Lower leg skin (tissue), 4 donors: ENCODE data around the gene LRRFIP1. TPM values are rescaled to one million over a fixed set of nuclear protein-coding genes. Genes with fewer than 3 reads are reported as not detected.
"Not testable (repeated sequence)": the region's sequence is repeated elsewhere in the genome, so short reads cannot be mapped to it uniquely, and the experiment has no call there.

ENCODE experiments used
- DNase-seq, 2 donors: peaks; one replicate each; pipeline ENCODE4 v3.0.0-alpha.2; 2019; ENCODE audit warnings: low spot score in 2 of 2
- H3K4me3 ChIP-seq: fragments of 200-600 bp; sonication (generic); 2 replicates; pipeline ENCODE4 v1.5.1; 2017; ENCODE audit warnings: mild to moderate bottlenecking, low read depth; ENCODE audit not compliant: poor library complexity, severe bottlenecking
- POLR2A ChIP-seq, 2 donors: fragments of 450-650 bp; IDR thresholded peaks; one replicate each; pipeline ENCODE4 v1.6.1; 2016 to 2017; ENCODE audit warnings: antibody characterized with exemption in 2 of 2, mild to moderate bottlenecking in 1 of 2, moderate library complexity in 1 of 2
- WGBS, 2 donors: methylation state at CpG; one replicate each; pipeline ENCODE4 v1.1.5; 2018; 5-methylcytosine and 5-hydroxymethylcytosine counted together
- intact Hi-C: fragments of 100-400 bp; cut with DNase I; formaldehyde crosslinking; loops from one replicate; pipeline ENCODE4 v1.15.0; 2023; ENCODE audit warnings: low total_unique reads
- total RNA-seq, 4 donors: library from RNA; depleted of rRNA; stranded (reverse); fragments of >200 nt; gene quantifications; one replicate each; pipeline ENCODE4 v1.1.0, GENCODE V29; 2016
- TF ChIP-seq, protein P1 (sequence below), 3 donors: fragments of 450-650 bp; IDR thresholded peaks; one replicate each; pipeline ENCODE4 v1.5.1; 2016; ENCODE audit warnings: antibody characterized with exemption in 3 of 3, mild to moderate bottlenecking in 3 of 3, moderate library complexity in 2 of 3

The LRRFIP1 gene
- total RNA-seq, 4 donors from 2014 or later: 45.5 to 88.0 (median 67.5) TPM

DNA sequence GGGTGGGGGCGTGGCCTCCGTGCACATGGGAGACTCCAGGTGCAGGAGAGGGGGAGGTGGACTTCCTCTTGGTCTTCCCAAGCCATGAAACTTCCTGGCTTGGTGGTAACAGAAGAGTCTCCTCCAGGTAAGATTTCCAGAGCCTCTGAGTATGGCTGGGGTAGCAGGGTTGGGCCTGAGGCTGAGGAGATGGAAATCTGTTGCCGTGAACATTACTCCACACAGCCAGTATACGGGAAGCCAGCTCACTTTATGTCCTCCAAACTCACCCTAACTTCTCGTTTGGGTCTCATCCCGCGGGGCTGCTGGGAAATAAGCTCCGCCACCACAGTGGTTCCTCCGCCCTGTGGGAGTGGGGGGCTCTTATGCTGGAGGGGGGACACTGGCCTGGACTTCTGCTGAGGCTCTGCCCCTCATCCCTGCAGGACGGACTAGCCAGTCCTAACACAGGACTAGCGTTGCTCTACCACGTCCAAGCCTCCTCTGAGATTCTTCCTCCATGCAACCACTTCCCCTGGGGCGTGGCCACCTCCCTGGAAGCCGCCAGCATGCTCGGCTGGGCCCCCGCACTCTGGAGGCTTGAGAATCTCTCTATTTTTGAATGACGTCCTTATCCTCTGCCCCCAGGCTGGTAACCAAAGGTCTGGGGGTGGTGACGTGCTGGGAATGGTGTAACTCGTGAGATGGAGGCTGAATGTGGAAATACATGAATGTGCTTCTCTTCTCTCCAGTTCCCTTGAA lies 36.1 kb upstream of the LRRFIP1 start:
- intact Hi-C loops: loop anchor here (10.0 kb wide), 1 partner anchor 153 kb away; no protein-coding TSS in a partner anchor
- no peak for DNase-seq
- H3K4me3 ChIP-seq: no peak overlapping the region
- WGBS, 2 donors: 42 to 59% methylated on average over 18 to 19 of the region's 19 CpGs
- no peak for TF ChIP-seq POLR2A (IDR thresholded peaks at IDR 0.05)
- TF ChIP-seq, protein P1, sequence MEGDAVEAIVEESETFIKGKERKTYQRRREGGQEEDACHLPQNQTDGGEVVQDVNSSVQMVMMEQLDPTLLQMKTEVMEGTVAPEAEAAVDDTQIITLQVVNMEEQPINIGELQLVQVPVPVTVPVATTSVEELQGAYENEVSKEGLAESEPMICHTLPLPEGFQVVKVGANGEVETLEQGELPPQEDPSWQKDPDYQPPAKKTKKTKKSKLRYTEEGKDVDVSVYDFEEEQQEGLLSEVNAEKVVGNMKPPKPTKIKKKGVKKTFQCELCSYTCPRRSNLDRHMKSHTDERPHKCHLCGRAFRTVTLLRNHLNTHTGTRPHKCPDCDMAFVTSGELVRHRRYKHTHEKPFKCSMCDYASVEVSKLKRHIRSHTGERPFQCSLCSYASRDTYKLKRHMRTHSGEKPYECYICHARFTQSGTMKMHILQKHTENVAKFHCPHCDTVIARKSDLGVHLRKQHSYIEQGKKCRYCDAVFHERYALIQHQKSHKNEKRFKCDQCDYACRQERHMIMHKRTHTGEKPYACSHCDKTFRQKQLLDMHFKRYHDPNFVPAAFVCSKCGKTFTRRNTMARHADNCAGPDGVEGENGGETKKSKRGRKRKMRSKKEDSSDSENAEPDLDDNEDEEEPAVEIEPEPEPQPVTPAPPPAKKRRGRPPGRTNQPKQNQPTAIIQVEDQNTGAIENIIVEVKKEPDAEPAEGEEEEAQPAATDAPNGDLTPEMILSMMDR (IDR thresholded peaks at IDR 0.05): no peak

DNA sequence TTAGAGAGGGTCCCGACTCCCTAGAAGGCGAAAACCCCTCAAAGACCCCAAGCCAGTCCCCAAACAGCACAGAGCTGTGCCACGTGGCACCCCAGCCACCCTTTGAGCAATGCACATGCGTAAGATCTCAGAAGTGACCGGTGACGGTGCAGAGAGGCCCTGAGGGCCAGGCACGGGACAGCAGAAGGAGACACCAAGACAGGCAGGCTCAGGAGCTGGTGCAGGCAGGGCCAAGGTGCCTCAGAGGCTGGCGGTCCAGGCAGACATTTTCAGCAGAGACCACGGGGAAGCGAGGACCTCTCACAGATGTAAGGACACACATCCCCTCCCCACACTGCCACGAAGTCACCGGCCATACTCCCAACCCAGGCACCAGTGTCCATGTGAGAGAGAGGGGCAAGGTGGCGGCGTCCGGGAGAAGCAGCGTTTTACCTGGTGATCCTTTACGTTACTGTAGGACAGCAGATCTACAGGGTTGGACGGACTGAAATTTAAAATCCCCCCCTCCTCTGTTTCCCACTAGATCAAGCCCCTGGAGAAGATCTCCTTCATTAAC lies 34.9 kb upstream of the LRRFIP1 start:
- 90 to 95% methylated on average over 18 of the region's 18 CpGs for WGBS, 2 donors
- no peak overlapping the region for H3K4me3 ChIP-seq
- no peak for DNase-seq
- intact Hi-C loops: loop anchor here (10.0 kb wide), 1 partner anchor 152 kb away; no protein-coding TSS in a partner anchor
- no peak for TF ChIP-seq POLR2A (IDR thresholded peaks at IDR 0.05)
- TF ChIP-seq, protein P1 (IDR thresholded peaks at IDR 0.05): no peak

DNA sequence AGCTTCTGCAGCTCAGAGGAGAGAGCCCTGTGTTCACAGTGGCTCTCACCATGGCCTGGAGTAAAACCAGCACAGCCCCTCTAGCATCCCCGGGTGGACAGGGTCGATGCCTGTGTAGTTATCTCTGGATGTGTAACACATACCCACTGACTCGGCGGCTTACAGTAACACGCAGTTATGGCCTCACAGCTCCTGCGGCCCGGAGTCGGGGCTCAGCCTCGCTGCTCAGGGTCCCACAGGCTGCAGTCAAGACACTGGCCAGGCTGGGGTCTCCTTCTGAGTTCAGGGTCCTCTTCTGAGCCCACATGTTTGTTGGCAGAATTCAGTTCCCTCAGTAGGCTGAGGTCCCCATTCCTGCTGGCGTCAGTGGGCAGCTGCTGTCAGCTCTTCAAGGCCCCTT lies 34.4 kb upstream of the LRRFIP1 start:
- no peak for DNase-seq
- no peak overlapping the region for H3K4me3 ChIP-seq
- TF ChIP-seq POLR2A (IDR thresholded peaks at IDR 0.05): no peak
- TF ChIP-seq, protein P1 (IDR thresholded peaks at IDR 0.05): no peak
- WGBS, 2 donors: 93 to 97% methylated on average over 10 of the region's 10 CpGs
- intact Hi-C loops: loop anchor here (10.0 kb wide), 1 partner anchor 152 kb away; no protein-coding TSS in a partner anchor

DNA sequence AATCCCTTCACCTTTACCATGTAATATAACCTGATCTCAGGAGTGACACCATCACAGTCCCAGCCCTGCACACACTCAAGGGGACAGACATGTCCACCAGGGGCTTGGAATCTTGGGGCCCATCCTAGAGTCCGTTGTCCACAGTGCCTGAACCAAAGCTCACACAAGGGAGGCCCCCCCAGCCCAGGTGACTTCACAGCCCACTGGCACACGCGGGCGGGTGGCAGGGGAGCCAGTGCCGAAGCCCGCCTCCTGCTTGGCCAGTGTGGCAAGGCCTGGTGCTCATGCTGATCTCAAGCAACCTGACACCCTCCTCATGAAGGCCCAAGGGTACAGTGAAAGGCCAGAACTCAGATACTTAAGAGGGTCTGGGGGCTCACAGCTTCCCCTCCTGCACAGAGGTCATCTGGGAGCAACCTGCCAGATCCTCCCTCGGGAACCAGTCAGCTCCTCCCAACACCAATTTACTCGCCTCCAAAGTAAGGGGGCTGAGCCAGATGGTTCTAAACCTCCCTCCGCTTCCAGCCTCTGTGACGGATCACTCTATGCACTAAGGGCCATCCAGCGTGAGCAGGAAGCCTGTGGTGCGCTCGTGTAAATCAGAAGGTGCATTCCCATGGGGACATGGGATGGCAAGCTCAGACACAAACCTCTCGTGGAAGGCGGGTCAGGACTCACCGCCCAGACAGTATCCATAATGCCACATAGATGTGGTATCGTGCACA lies 33.6 kb upstream of the LRRFIP1 start:
- TF ChIP-seq POLR2A (IDR thresholded peaks at IDR 0.05): no peak
- TF ChIP-seq, protein P1 (IDR thresholded peaks at IDR 0.05): no peak
- 75 to 88% methylated on average over 12 to 16 of the region's 17 CpGs for WGBS, 2 donors

DNA sequence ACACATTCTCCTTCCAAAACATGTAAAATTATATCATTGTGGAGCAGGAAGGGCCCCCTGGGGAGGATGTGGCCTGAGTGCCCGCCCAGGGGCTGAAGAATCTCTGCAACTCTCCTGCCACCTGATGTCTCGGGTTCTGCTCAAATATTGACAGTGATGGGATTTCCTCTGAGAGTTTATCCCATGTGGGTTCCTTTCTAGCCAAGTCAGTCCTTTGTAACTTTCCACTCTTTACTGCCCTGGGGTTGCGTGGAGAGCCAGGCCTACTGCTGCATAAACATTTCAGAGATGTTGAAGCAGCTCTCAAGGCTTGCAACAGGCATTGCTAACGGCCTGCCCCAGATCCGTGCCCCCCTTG lies 32.9 kb upstream of the LRRFIP1 start:
- intact Hi-C loops: loop anchor here (10.0 kb wide), 1 partner anchor 150 kb away; no protein-coding TSS in a partner anchor
- WGBS, 2 donors: 84% methylated on average over 5 of the region's 5 CpGs
- DNase-seq: no peak
- no peak for TF ChIP-seq POLR2A (IDR thresholded peaks at IDR 0.05)
- TF ChIP-seq, protein P1 (IDR thresholded peaks at IDR 0.05): no peak
- H3K4me3 ChIP-seq: no peak overlapping the region

More for the DNA sequence above, 33.6 kb upstream of the LRRFIP1 start:
- intact Hi-C loops: loop anchor here (10.0 kb wide), 1 partner anchor 151 kb away; no protein-coding TSS in a partner anchor
- no peak for DNase-seq
- H3K4me3 ChIP-seq: no peak overlapping the region

DNA sequence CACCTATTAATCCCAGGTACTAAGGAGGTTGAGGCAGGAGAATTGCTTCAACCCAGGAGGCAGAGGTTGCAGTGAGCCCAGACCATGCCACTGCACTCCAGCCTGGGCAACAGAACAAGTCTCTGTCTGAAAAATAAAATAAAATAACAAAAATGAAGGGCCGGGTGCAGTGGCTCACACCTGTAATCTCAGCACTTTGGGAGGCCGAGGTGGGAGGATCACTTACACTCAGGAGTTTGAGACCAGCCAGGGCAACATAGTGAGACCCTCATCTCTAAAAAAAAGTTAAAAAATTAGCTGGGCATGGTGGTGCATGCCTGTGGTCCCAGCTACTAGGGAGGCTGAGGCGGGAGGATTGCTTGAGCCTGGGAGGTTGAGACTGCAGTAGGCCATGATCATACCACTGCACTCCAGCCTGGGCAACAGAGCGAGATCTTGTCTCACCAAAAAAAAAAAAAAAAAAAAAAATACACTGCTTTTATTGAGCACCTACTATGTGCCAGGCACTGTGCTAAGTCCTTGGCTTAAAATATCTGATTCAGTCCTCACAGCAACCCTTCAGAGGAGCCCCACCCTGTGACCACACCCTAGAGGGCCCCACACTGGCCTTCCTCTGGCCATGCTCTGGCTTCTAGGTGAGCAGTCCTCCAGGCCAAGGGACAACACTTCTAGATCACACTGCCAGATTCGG lies 31.4 kb upstream of the LRRFIP1 start:
- not testable (repeated sequence) for DNase-seq
- WGBS, 2 donors: 96% methylated on average over 5 of the region's 5 CpGs
- intact Hi-C loops: loop anchor here (10.0 kb wide), 1 partner anchor 149 kb away; no protein-coding TSS in a partner anchor

More for the DNA sequence above, 31.4 kb upstream of the LRRFIP1 start:
- not testable (repeated sequence) for H3K4me3 ChIP-seq
